SK-N-SH treated with all-trans-retinoic acid at 6 μM for 48 hours (cell line): ENCODE measurements around the gene TMEFF2.

Experiments used
- ATAC-seq: fragments of 200-7000 bp; cut with Tn5 transposase; 3 replicates; pipeline ENCODE4 v1.9.1; 2020; ENCODE audit warnings: mild to moderate bottlenecking, moderate library complexity
- ARNTL ChIP-seq: fragments of 450-650 bp; formaldehyde crosslinking; IDR thresholded peaks from 2 replicates; pipeline ENCODE4 v1.5.0; 2020; ENCODE audit warnings: low read depth, mild to moderate bottlenecking, moderate library complexity, borderline replicate concordance
- BACH2 ChIP-seq: fragments of 250-450 bp; sonication (Bioruptor Pico); IDR thresholded peaks from 2 replicates; pipeline ENCODE4 v1.9.0; 2021; ENCODE audit warnings: mild to moderate bottlenecking, borderline replicate concordance
- CSDC2 ChIP-seq: fragments of 250-450 bp; sonication (Bioruptor Pico); IDR thresholded peaks from 2 replicates; pipeline ENCODE4 v1.5.0; 2020; ENCODE audit warnings: mild to moderate bottlenecking, moderate library complexity
- ESRRG ChIP-seq: fragments of 250-450 bp; sonication (Bioruptor Pico); IDR thresholded peaks from 2 replicates; pipeline ENCODE4 v1.6.1; 2021; ENCODE audit warnings: mild to moderate bottlenecking
- GLIS3 ChIP-seq: fragments of 250-450 bp; sonication (Bioruptor Pico); IDR thresholded peaks from 2 replicates; pipeline ENCODE4 v1.5.0; 2020; ENCODE audit warnings: mild to moderate bottlenecking, moderate library complexity
- ISL1 ChIP-seq: fragments of 250-450 bp; sonication (Bioruptor Pico); IDR thresholded peaks from 2 replicates; pipeline ENCODE4 v2.1.2; 2022; ENCODE audit warnings: mild to moderate bottlenecking, moderate library complexity
- OSR1 ChIP-seq: fragments of 250-450 bp; sonication (Bioruptor Pico); IDR thresholded peaks from 2 replicates; pipeline ENCODE4 v1.8.0; 2022; ENCODE audit warnings: moderate library complexity, mild to moderate bottlenecking, inconsistent platforms
- PPARA ChIP-seq: fragments of 250-450 bp; sonication (Bioruptor Pico); IDR thresholded peaks from 2 replicates; pipeline ENCODE4 v1.5.0; 2020; ENCODE audit warnings: mild to moderate bottlenecking, borderline replicate concordance
- RARB ChIP-seq: fragments of 250-450 bp; sonication (Bioruptor Pico); IDR thresholded peaks from 2 replicates; pipeline ENCODE4 v1.8.0; 2021; ENCODE audit warnings: mild to moderate bottlenecking, moderate library complexity
- SNAI2 ChIP-seq: fragments of 250-450 bp; sonication (Bioruptor Pico); IDR thresholded peaks from 2 replicates; pipeline ENCODE4 v1.5.0; 2020; ENCODE audit warnings: mild to moderate bottlenecking, moderate library complexity
- TCF4 ChIP-seq: fragments of 250-450 bp; sonication (Bioruptor Pico); IDR thresholded peaks from 2 replicates; pipeline ENCODE4 v1.8.0; 2021; ENCODE audit warnings: mild to moderate bottlenecking, moderate library complexity, borderline replicate concordance
- TOX ChIP-seq: fragments of 250-450 bp; sonication (Bioruptor Pico); IDR thresholded peaks from 2 replicates; pipeline ENCODE4 v1.8.0; 2021; ENCODE audit warnings: mild to moderate bottlenecking, moderate library complexity, borderline replicate concordance
- ZC3H10 ChIP-seq: fragments of 250-450 bp; sonication (Bioruptor Pico); IDR thresholded peaks from 2 replicates; pipeline ENCODE4 v1.5.1; 2021; ENCODE audit warnings: mild to moderate bottlenecking, moderate library complexity
- ZFP30 ChIP-seq: fragments of 450-650 bp; formaldehyde crosslinking; IDR thresholded peaks from 2 replicates; pipeline ENCODE4 v1.5.0; 2022; ENCODE audit warnings: mild to moderate bottlenecking, moderate library complexity
- ZNF565 ChIP-seq: fragments of 450-650 bp; formaldehyde crosslinking; conservative IDR thresholded peaks from 2 replicates; pipeline ENCODE4 v1.5.0; 2020; ENCODE audit warnings: low read depth, mild to moderate bottlenecking, moderate library complexity
- ZNF70 ChIP-seq: fragments of 450-650 bp; formaldehyde crosslinking; IDR thresholded peaks from 2 replicates; pipeline ENCODE4 v1.5.0; 2020; ENCODE audit warnings: mild to moderate bottlenecking, moderate library complexity
- ZNF8 ChIP-seq: fragments of 450-650 bp; formaldehyde crosslinking; IDR thresholded peaks from 2 replicates; pipeline ENCODE4 v1.5.0; 2020; ENCODE audit warnings: mild to moderate bottlenecking, moderate library complexity
- TF ChIP-seq, protein P1 (sequence below): fragments of 250-450 bp; sonication (Bioruptor Pico); IDR thresholded peaks from 2 replicates; pipeline ENCODE4 v1.8.0; 2021; ENCODE audit warnings: low read depth, mild to moderate bottlenecking, moderate library complexity, borderline replicate concordance
- TF ChIP-seq, protein P2 (sequence below): fragments of 250-450 bp; sonication (Bioruptor Pico); IDR thresholded peaks from 2 replicates; pipeline ENCODE4 v1.5.0; 2020; ENCODE audit warnings: mild to moderate bottlenecking, moderate library complexity
- TF ChIP-seq, protein P3 (sequence below): fragments of 250-450 bp; sonication (Bioruptor Pico); IDR thresholded peaks from 2 replicates; pipeline ENCODE4 v1.5.1; 2020; ENCODE audit warnings: low read depth, mild to moderate bottlenecking, moderate library complexity
- TF ChIP-seq, protein P4 (sequence below): fragments of 250-450 bp; sonication (Bioruptor Pico); IDR thresholded peaks from 2 replicates; pipeline ENCODE4 v1.8.0; 2020; ENCODE audit warnings: mild to moderate bottlenecking, moderate library complexity, borderline replicate concordance

The TMEFF2 gene

GRCh38 chr2:192148241-192148619, 46.5 kb downstream of the TMEFF2 start:
- peak; percentile 26; the same call in 2 of the 3 replicates for ATAC-seq

DNA sequence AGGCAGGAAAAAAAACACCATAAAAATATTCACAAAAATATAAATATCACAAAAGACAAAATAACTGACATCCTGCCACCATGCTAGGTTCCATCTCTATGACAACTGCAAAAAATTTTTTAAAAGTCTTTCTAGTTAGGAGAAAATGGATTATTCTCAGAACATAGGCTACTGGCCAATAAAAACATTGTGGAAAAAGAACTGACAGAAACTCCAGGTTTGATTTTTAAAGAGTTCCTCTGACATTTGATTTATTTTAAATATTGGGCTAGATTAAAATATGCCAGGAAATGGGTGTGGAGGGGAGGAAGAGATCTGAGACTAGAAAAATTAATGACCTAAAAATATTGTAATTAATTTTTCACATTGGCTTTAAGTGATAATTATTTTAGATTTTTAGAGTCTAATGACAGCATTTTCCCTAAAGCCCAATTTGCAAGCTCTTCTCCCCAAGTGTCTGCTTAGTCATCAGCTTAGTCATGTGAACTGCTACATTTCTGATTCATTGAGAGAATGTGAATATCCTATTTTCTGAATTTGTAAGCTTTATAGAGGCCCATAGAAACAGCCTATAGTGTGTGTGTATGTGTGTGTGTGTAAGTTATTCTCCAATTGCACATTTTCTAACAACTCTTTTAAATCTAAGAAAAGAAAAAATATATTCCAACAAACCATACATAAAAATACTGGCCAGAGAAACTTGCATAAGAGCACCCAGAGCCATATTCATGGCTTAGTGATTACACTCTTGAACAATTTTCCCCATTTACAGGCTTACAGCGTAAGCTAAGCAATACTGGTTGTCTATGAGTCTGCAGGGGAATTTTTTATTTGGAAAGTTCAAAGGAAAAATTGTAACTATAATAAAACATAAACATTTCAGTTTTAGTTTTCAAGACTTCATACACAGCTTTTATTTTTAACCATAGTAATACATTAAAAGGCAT, 48.4 kb downstream of the TMEFF2 start:
- TF ChIP-seq PPARA = no peak
- TF ChIP-seq, protein P1, sequence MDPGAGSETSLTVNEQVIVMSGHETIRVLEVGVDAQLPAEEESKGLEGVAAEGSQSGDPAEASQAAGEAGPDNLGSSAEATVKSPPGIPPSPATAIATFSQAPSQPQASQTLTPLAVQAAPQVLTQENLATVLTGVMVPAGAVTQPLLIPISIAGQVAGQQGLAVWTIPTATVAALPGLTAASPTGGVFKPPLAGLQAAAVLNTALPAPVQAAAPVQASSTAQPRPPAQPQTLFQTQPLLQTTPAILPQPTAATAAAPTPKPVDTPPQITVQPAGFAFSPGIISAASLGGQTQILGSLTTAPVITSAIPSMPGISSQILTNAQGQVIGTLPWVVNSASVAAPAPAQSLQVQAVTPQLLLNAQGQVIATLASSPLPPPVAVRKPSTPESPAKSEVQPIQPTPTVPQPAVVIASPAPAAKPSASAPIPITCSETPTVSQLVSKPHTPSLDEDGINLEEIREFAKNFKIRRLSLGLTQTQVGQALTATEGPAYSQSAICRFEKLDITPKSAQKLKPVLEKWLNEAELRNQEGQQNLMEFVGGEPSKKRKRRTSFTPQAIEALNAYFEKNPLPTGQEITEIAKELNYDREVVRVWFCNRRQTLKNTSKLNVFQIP (CRISPR knock-in tag) = no peak
- TF ChIP-seq ISL1 (CRISPR knock-in tag) = no peak
- TF ChIP-seq, protein P2, sequence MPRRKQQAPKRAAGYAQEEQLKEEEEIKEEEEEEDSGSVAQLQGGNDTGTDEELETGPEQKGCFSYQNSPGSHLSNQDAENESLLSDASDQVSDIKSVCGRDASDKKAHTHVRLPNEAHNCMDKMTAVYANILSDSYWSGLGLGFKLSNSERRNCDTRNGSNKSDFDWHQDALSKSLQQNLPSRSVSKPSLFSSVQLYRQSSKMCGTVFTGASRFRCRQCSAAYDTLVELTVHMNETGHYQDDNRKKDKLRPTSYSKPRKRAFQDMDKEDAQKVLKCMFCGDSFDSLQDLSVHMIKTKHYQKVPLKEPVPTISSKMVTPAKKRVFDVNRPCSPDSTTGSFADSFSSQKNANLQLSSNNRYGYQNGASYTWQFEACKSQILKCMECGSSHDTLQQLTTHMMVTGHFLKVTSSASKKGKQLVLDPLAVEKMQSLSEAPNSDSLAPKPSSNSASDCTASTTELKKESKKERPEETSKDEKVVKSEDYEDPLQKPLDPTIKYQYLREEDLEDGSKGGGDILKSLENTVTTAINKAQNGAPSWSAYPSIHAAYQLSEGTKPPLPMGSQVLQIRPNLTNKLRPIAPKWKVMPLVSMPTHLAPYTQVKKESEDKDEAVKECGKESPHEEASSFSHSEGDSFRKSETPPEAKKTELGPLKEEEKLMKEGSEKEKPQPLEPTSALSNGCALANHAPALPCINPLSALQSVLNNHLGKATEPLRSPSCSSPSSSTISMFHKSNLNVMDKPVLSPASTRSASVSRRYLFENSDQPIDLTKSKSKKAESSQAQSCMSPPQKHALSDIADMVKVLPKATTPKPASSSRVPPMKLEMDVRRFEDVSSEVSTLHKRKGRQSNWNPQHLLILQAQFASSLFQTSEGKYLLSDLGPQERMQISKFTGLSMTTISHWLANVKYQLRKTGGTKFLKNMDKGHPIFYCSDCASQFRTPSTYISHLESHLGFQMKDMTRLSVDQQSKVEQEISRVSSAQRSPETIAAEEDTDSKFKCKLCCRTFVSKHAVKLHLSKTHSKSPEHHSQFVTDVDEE (CRISPR knock-in tag) = no peak
- no peak for TF ChIP-seq ESRRG (CRISPR knock-in tag)
- TF ChIP-seq TOX (CRISPR knock-in tag) = no peak
- TF ChIP-seq GLIS3 (CRISPR knock-in tag) = no peak
- no peak for TF ChIP-seq TCF4
- no peak for TF ChIP-seq BACH2 (CRISPR knock-in tag)
- TF ChIP-seq ZNF70 (CRISPR knock-in tag) = no peak
- no peak for TF ChIP-seq ZC3H10 (CRISPR knock-in tag)
- no peak for TF ChIP-seq ZNF565 (CRISPR knock-in tag)
- TF ChIP-seq ARNTL (CRISPR knock-in tag) = no peak
- TF ChIP-seq OSR1 (CRISPR knock-in tag) = no peak
- TF ChIP-seq SNAI2 (CRISPR knock-in tag) = no peak
- TF ChIP-seq CSDC2 (CRISPR knock-in tag) = no peak
- TF ChIP-seq ZNF8 = no peak
- no peak for TF ChIP-seq RARB (CRISPR knock-in tag)
- no peak for TF ChIP-seq ZFP30 (CRISPR knock-in tag)
- ATAC-seq = peak; percentile 58; the same call in 2 of the 3 replicates

More at GRCh38 chr2:192148241-192148619, 46.5 kb downstream of the TMEFF2 start:
- no peak for TF ChIP-seq TOX (CRISPR knock-in tag)
- TF ChIP-seq, protein P3, sequence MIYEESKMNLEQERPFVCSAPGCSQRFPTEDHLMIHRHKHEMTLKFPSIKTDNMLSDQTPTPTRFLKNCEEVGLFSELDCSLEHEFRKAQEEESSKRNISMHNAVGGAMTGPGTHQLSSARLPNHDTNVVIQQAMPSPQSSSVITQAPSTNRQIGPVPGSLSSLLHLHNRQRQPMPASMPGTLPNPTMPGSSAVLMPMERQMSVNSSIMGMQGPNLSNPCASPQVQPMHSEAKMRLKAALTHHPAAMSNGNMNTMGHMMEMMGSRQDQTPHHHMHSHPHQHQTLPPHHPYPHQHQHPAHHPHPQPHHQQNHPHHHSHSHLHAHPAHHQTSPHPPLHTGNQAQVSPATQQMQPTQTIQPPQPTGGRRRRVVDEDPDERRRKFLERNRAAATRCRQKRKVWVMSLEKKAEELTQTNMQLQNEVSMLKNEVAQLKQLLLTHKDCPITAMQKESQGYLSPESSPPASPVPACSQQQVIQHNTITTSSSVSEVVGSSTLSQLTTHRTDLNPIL = no peak
- TF ChIP-seq, protein P4, sequence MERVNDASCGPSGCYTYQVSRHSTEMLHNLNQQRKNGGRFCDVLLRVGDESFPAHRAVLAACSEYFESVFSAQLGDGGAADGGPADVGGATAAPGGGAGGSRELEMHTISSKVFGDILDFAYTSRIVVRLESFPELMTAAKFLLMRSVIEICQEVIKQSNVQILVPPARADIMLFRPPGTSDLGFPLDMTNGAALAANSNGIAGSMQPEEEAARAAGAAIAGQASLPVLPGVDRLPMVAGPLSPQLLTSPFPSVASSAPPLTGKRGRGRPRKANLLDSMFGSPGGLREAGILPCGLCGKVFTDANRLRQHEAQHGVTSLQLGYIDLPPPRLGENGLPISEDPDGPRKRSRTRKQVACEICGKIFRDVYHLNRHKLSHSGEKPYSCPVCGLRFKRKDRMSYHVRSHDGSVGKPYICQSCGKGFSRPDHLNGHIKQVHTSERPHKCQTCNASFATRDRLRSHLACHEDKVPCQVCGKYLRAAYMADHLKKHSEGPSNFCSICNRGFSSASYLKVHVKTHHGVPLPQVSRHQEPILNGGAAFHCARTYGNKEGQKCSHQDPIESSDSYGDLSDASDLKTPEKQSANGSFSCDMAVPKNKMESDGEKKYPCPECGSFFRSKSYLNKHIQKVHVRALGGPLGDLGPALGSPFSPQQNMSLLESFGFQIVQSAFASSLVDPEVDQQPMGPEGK (CRISPR knock-in tag) = no peak
- TF ChIP-seq ZFP30 (CRISPR knock-in tag) = no peak
- TF ChIP-seq ESRRG (CRISPR knock-in tag) = no peak
- TF ChIP-seq ISL1 (CRISPR knock-in tag) = no peak
- TF ChIP-seq ZNF8 = no peak
- TF ChIP-seq ARNTL (CRISPR knock-in tag) = no peak

GRCh38 chr2:192145496-192145895, 49.2 kb downstream of the TMEFF2 start:
- TF ChIP-seq, protein P1 (CRISPR knock-in tag) = no peak
- TF ChIP-seq, protein P2 (CRISPR knock-in tag) = no peak
- TF ChIP-seq TCF4 = no peak
- TF ChIP-seq, all 23 proteins: peak for 0
- 0 out of 3 replicates have a peak, but pooled peaks have one; percentile 10 for ATAC-seq
